GM19099 (cell line): ENCODE results near the gene PCBD2.

Experiments used
- POLR2A ChIP-seq: IDR thresholded peaks from 3 replicates; pipeline ENCODE4 v1.6.1; 2011; ENCODE audit warnings: low read depth; ENCODE audit not compliant: insufficient read length; ENCODE audit errors: extremely low read depth

PCBD2 gene

DNA sequence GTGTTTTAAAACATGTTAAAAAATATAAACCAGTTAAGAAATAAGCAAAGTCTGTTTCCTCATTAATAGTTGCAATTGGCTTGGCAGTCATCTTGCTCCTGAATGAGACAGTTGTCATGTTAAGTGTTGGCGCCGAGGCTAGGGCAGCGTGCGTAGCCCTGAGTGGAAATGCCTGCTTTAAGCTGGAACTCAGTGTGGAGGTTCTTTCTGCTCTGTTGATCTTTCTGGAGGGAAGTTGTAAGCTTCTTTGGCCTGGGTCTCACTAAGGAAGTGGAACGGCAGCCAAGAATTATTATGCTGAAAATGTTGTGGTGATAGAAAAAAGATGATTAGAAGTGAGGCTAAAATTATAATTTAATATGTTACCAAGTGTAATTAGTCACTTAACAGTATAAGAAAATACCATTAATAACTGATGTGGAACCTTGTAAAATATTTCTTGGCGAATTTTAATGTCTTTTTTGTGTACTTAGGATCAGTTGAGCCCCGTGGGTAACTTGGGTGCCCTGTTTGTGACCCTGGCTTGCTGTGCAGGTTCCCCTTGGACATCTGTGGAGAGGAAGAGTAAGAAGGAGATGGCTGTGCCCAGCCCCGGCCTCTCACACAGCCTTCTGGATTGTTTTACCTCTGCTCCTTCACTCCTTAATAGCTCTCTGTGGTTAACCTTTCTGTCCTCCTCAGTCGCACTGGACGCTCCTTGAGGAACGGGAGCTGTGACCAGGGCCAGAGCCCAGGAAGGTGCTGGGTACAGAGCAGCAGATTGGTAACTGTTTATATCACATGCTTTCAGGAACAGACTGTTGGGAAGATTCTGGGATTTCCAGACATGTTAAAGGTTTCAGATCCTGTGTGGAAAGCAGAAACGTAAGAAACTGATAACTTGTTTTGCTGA, 31.0 kb downstream of the PCBD2 start:
- TF ChIP-seq POLR2A: no peak

GRCh38 chr5:134937526-134937925, 32.6 kb downstream of the PCBD2 start:
- TF ChIP-seq POLR2A: no peak

GRCh38 chr5:134938030-134938429, 33.1 kb downstream of the PCBD2 start:
- TF ChIP-seq POLR2A: no peak

- no peak for TF ChIP-seq POLR2A
These were observed 34.6 kb downstream of the PCBD2 start for GRCh38 chr5:134939500-134939899.

GRCh38 chr5:134943547-134943946, 38.6 kb downstream of the PCBD2 start:
- TF ChIP-seq POLR2A: no peak

GRCh38 chr5:134944630-134945029, 39.7 kb downstream of the PCBD2 start:
- no peak for TF ChIP-seq POLR2A

DNA sequence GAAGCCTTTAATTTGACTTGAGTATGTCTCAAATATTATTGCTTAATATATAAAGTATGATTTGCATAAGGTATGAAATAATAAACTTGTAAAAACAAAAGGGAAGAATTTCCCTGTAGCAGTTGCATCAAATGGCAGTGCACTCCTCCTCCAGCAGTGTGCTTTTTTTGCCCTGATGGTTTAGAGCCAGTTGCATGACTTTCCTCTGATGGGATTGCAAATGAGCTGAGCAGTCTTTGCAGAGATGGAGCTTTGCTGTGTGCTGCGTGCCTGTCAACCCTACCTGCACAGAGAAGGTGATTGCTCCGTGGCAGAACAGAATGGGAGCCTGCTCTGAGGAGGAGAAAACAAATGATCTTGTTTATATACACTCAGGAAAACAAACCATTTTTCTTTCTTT, 40.1 kb downstream of the PCBD2 start:
- no peak for TF ChIP-seq POLR2A

GRCh38 chr5:134948911-134949310, 44.0 kb downstream of the PCBD2 start:
- no peak for TF ChIP-seq POLR2A

DNA sequence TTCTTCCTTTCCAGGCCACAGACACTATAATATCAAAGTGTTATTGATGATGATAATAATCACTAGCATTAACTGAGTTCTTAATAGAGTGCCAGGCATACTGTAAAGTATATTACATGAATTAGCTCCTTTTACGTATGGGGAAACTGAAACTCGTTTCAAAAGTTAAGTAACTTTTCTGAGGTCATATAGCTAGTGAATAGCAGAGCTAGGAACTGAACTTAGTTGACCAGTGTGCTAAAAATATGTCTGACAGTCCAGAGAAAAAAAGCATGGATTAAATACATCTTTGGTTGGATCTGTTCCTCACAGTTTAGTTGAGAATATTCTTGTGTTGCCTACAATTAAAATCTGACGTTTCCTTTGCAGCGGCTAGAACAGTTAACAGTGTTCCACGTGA, 44.4 kb downstream of the PCBD2 start:
- TF ChIP-seq POLR2A: no peak

DNA sequence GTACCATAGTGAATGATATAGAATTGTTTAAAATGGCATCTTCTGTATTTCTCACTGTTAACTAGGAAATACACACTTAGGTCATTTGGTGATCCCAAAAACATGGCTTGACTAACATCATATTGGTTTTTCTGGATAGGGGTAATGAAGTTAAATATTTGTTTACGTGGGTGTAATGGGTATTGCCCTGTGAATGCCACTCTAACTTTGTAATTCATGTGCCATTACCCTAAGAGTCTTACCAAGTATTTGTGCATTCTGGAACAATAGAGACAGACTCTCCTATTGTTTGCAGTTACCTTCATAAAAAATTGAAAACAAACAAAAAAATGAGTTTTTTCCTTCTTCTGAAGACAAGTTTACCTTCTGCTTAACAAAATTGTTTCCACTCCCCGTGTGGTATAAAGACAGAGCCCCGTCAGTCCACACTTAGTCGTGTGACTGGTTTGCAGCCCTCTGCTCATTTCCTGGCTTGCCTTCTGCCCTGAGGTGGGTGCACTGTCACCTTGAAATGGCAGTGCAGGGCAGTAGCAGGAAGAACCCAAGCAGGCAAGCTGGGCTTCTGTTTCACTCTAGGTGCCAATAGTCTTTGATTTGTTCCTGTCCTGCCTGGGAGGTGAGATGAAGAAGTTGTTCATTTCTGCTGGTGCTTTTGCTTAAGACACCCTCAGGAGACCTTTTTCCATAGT, 53.1 kb downstream of the PCBD2 start:
- no peak for TF ChIP-seq POLR2A

DNA sequence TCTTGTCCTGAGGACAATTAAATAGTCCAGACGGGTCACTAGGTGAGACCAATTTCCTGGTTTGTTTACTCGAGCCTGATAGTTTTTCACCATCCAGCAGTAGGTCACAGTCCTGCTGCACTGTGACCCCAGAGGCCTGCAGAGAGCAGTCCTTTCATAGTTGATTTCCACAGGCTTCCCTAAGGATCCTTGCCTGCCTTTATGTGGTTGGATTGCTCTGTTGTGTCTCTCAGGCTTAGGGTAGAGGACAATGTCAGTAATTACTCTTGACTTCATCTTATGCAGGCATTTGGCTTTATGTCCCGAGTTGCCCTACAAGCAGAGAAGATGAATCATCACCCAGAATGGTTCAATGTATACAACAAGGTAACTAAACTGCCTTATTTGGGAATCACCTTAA, 53.8 kb downstream of the PCBD2 start:
- TF ChIP-seq POLR2A: no peak

DNA sequence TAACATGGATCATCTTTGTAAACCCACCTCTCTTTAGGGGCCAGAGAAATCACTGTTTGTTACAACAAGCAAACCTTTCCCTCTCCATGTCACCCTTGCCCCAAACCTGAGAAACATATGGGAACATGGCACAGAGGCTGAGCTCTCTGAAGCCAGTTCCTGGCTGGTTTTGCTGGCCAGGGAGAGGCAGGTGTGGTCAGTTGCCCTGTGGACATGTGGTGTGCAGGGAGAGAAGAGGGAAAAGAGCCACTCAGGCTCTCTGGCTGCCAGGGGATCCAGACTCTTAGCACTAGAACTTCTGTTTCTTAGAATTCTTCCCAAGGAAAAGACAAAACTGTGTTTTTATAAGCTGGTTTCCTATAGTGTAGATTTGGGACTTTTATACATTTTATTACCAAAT, 58.2 kb downstream of the PCBD2 start:
- no peak for TF ChIP-seq POLR2A

DNA sequence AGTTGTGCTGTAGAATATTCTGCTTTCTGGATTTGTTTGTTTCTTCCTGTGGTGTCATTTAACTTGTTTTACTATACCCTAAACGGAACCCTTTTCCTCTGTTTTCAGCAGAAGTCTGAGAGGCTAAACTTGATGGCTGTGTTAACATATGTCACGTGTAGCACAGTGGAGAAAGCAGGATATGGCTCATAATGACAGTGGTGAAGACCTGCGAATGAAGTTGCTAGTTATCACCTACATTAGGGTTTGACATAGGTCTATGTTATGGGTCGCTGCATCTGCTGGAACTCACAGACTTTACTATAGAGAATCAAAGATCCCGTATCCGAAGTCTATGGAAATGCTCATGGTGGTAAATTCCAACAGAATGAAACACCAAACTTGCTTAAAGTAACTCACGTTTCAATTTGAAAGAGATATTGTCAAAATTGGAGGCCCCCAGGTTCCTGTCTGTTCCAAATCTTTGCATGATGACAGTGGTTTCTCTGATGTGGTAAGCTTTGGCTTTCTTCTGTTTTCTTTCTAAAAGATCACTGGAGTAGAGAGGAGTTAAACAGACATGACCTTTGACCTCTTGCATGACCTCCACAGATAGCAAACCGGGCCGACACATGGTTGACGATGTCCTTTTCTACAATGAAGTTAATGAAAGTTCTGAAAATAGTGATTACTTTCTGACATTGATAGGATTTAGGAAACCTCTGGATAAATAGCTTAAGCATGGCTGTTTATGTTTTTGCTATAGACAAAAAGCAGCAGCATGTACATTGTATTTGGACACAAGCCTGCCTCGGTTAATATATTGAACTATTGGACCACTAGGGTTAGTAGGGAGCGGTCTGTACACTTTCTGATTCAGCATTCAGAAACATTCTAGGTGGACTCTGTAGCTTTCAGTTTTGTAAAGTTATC, 59.7 kb downstream of the PCBD2 start:
- TF ChIP-seq POLR2A: no peak

- no peak for TF ChIP-seq POLR2A
These were observed 60.4 kb downstream of the PCBD2 start for GRCh38 chr5:134965271-134965825.

DNA sequence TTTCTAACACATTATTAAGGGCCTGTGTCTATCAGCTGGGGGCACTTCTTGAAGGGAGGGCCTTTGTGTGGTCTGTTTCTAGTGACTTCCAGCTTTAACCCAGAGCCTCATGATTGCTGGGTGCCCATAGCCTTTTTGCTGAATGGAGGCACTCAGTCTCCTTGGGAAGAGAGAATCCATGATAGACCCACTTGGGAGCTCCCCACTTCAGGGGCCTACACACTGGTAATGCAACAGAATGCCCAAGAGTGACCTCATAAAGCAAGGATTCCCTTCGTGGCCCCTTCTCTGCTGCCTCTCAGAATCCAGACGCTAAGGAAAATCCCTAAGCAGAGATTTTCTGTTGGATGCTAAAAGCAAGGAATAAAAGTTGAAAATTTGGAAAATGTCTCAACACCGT, 62.7 kb downstream of the PCBD2 start, which contains the start of gene CATSPER3:
Gene CATSPER3 (plus strand): TSS at position 301 of the 400 bp plus-strand sequence. CDS start 85 bp downstream, at position 386.
- TF ChIP-seq POLR2A: no peak
